Measurements from ENCODE around the gene FMN1.

DNA sequence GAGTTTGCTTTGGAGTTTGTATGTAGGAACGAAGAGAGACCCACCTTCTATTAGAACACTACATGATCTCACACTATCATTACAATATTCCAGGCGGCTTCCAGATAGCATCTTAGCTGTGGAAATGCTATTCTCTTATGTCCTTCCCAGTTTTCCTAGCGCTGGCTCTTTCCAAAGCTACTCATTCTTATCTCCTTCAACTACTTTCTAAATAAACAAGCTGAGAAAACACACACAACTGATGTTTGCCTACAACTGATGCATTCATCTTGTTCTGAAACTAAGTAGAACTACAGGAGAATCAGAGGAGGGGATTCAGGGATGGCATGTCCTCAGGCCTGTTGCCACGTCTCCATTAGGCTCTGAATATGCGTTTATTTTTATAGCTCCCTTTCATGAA, 367.8 kb downstream of the FMN1 start:
- TF ChIP-seq, protein P1, sequence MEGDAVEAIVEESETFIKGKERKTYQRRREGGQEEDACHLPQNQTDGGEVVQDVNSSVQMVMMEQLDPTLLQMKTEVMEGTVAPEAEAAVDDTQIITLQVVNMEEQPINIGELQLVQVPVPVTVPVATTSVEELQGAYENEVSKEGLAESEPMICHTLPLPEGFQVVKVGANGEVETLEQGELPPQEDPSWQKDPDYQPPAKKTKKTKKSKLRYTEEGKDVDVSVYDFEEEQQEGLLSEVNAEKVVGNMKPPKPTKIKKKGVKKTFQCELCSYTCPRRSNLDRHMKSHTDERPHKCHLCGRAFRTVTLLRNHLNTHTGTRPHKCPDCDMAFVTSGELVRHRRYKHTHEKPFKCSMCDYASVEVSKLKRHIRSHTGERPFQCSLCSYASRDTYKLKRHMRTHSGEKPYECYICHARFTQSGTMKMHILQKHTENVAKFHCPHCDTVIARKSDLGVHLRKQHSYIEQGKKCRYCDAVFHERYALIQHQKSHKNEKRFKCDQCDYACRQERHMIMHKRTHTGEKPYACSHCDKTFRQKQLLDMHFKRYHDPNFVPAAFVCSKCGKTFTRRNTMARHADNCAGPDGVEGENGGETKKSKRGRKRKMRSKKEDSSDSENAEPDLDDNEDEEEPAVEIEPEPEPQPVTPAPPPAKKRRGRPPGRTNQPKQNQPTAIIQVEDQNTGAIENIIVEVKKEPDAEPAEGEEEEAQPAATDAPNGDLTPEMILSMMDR (IDR thresholded peaks at IDR 0.05): no peak
- TF ChIP-seq POLR2AphosphoS5 (IDR thresholded peaks at IDR 0.05; ENCODE audit: low read depth, low read length) (no peak), SIN3A (IDR thresholded peaks at IDR 0.05; ENCODE audit: borderline replicate concordance, insufficient read depth, low read depth, low read length) (no peak), TCF7L2 (IDR thresholded peaks at IDR 0.05; ENCODE audit: low read depth, low read length) (no peak)
